ENCODE results near the gene MLXIP. TPM values are rescaled to one million over a fixed set of nuclear protein-coding genes. Genes with fewer than 3 reads are reported as not detected.
A peak's percentile ranks its signal among the peaks of the same experiment; 100 is the strongest.
"Not testable (repeated sequence)": the region's sequence is repeated elsewhere in the genome, so short reads cannot be mapped to it uniquely, and the experiment has no call there.

MLXIP gene
- total RNA-seq, 1 donor from 2014 or later = 22.6 TPM

DNA sequence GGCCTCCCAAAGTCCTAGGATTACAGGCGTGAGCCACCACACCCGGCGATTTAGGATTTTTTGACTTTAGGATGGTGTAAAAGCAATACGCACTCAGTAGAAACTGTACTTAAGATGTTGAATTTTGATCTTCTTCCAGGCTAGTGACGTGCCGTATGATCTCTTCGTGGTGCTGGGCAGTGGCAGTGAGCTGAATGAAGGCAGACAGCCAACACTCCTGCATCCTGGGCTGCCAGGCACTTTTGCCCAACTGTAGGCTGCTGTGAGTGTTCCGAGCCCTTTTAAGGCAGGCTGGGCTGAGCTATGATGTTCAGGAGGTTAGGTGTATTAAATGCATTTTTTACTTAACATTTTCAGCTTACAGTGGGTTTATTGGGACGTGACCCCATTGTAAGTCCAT is 74.2 kb downstream of the MLXIP start:
- ATAC-seq (ENCODE audit: poor library complexity) = peak; percentile 41
- DNase-seq = no peak
- intact Hi-C loops (cut with DNase I) = no loop called here

GRCh38 chr12:122155705-122156104 is 77.1 kb downstream of the MLXIP start:
- intact Hi-C loops (cut with DNase I) = no loop called here
- DNase-seq (no peak), ATAC-seq (ENCODE audit: poor library complexity) (no peak)

GRCh38 chr12:122158700-122159285 is 80.2 kb downstream of the MLXIP start:
- no peak for ATAC-seq (ENCODE audit: poor library complexity)
- DNase-seq = no peak
- intact Hi-C loops (cut with DNase I) = no loop called here

- intact Hi-C loops (cut with DNase I) = no loop called here
- DNase-seq (no peak), ATAC-seq (ENCODE audit: poor library complexity) (no peak)
These were observed 81.3 kb downstream of the MLXIP start for GRCh38 chr12:122159882-122160281.

GRCh38 chr12:122160761-122161160 is 82.2 kb downstream of the MLXIP start:
- DNase-seq (no peak), ATAC-seq (ENCODE audit: poor library complexity) (no peak)
- intact Hi-C loops (cut with DNase I) = no loop called here

DNA sequence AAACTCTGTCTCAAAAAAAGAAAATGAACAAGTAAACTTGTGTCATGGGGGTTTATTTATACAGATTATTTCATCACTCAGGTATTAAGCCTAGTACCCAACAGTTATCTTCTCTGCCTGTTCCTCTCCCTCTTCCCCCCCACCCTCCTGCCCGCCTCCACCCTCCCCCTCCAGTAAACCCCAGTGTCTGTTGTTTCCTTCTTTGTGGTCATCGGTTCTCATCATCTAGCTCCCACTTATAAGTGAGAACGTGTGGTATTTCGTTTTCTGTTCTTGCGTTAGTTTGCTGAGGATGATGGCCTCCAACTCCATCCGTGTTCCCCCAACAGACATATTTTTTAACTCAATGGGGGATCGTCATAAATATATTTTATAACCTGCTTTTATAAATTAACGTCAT is 83.1 kb downstream of the MLXIP start:
- DNase-seq = no peak
- ATAC-seq (ENCODE audit: poor library complexity) = no peak
- intact Hi-C loops (cut with DNase I) = no loop called here

GRCh38 chr12:122162976-122163375 is 84.4 kb downstream of the MLXIP start:
- ATAC-seq (ENCODE audit: poor library complexity) (no peak), DNase-seq (no peak)
- intact Hi-C loops (cut with DNase I) = no loop called here

DNA sequence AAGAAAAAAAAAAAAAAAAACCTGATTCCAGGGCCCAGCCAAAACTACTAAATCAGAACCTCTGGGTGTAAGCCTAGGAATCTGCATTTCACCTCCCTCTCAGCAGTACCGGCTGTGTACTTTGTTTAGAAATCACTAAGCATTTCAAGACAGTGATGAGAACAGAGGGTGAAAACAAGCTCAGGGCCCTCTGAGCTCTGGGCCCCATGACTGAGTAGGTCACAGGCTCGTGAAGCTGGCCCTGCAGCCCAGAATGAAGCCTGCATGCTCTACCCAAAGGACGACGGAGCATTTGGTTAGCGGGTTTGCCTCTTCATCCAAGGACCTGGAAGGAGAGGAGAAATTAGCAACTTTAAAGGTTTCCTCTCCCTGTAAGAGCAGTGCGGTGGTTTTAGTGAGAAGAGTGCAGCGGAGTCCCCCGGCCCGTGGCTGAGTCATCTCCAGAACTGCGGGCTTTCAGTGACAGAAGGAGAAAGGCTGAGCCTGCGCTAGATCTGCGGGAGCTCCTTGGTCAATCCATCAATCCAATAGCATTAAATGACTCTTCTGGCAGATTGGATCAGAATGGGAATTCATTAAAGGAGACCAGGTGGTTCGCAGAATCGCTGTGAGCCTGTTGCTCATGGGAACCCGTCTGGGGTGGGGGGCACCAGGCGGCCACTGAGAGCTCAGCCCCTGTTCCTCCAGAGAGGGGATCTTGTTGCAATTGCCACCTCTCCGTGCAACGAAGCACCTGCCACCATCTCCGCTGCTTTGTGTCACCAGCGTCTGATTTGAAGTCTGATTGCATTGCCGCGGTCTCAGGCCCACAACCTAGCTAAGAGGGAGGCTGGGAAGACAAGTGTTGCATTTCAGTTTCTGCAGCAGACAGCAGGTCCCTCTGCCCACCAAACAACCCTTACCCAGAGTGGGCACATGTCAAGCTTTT is 88.1 kb downstream of the MLXIP start:
- intact Hi-C loops (cut with DNase I) = no loop called here
- DNase-seq (no peak), ATAC-seq (ENCODE audit: poor library complexity) (no peak)

DNA sequence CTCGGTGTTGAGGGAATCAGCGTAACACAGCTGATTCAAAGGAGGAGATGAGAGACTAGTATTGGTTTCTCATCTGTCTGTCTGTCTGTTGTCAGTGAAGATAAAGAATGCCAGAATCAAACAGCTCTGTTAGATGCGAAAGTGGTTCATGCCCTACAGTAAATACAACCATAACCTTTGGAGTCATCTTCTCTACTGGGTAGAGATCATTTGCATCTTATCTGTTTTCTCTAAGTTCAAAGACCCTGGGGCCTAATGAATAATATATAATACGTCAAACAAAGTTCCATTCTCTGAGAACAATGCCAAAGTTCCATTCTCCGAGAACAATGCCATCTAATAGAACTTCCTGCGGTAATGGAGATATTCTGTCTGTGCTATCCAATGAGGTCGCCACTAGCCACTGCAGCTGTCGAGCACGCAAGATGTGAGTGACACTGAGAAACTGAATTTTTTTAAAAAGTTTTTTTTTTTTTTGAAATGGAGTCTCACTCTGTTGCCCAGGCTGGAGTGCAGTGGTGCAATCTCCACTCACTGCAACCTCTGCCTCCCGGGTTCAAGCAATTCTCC is 88.9 kb downstream of the MLXIP start:
- ATAC-seq (ENCODE audit: poor library complexity) = no peak
- intact Hi-C loops (cut with DNase I) = no loop called here

GRCh38 chr12:122168492-122168891 is 89.9 kb downstream of the MLXIP start:
- intact Hi-C loops (cut with DNase I) = no loop called here
- ATAC-seq (ENCODE audit: poor library complexity) = no peak
- no peak for DNase-seq

More for the DNA sequence above, 88.9 kb downstream of the MLXIP start:
- no peak for DNase-seq

- no peak for DNase-seq
- ATAC-seq (ENCODE audit: poor library complexity) = no peak
- intact Hi-C loops (cut with DNase I) = no loop called here
These were observed 92.8 kb downstream of the MLXIP start for GRCh38 chr12:122171399-122171798.

DNA sequence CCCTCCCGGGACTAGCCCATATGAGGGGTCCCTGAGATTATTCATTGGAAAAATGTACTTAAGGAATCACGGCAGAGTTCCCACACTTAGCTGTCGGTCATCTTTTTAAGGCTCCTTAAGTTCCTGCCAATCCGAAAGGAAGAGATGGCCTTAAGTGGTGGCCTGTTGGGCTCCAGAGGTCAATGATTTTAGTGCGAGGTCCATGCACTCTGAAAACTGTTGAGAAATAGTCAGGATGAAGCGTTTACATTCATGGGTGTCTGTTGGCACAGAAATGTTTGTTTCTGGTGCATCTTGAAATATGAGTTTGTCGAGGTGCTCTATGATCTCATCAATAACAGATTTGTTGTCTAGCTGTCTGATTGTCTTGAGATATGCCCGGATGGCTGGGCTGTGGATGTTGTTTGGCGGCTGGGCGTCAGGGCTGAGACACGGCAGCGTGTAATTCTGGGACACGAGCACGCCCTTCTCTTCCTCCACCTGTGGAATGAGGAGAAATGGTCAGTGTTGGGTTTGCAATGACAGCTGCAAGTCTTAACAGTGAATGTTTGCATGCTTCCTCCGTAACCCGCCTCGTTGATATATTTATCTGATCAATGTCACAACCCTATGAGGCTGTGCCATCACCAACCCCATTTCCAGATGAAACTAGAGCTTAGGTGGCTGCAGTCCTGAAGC is 93.8 kb downstream of the MLXIP start:
- ATAC-seq (ENCODE audit: poor library complexity) (no peak), DNase-seq (no peak)
- intact Hi-C loops (cut with DNase I) = no loop called here

GRCh38 chr12:122174155-122174845 is 95.7 kb downstream of the MLXIP start, which contains the start of gene IL31:
IL31 (minus strand) TSS chr12:122174221; CDS start chr12:122174172, 49 bp downstream.
- no peak for ATAC-seq (ENCODE audit: poor library complexity)
- DNase-seq = no peak
- intact Hi-C loops (cut with DNase I) = no loop called here

- DNase-seq; intact Hi-C loops (cut with DNase I); ATAC-seq (ENCODE audit: poor library complexity): not testable (repeated sequence)
These were observed 97.9 kb downstream of the MLXIP start for GRCh38 chr12:122176473-122176872.

GRCh38 chr12:122182887-122183587 is 104.5 kb downstream of the MLXIP start, which contains the start of gene LRRC43:
LRRC43 (plus strand) TSS chr12:122183123; CDS start chr12:122183145, 22 bp downstream.
- ATAC-seq (ENCODE audit: poor library complexity) = peak; percentile 75
- peak; percentile 61 for DNase-seq
- intact Hi-C loops (cut with DNase I) = no loop called here

DNA sequence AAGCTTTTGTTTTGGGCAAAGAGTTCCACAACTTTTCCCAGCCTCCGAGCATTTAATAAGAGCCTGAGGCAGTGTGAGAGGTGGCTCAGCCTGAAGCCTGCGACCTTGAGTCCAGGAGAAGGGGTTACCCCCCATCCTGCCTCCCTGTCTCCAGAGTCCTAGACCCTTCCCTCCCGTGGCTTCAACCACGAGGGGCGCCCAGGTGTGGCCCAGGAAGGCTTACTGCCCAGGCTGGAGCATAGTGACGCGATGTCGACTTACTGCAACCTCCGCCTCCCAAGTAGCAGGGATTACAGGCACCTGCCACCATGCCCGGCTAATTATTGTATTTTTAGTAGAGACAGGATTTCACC is 105.0 kb downstream of the MLXIP start:
- DNase-seq = no peak
- no peak for ATAC-seq (ENCODE audit: poor library complexity)
- intact Hi-C loops (cut with DNase I) = no loop called here

GRCh38 chr12:122184517-122184916 is 106.0 kb downstream of the MLXIP start:
- DNase-seq (no peak), ATAC-seq (ENCODE audit: poor library complexity) (no peak)
- intact Hi-C loops (cut with DNase I) = no loop called here

- DNase-seq = no peak
- ATAC-seq (ENCODE audit: poor library complexity) = no peak
- intact Hi-C loops (cut with DNase I) = no loop called here
These were observed 106.5 kb downstream of the MLXIP start for GRCh38 chr12:122185079-122185478.

All from Right ventricle myocardium superior (tissue), 1 donor.